A549 (cell line): ENCODE measurements around the gene SSPN.

Source experiments
- ESRRA ChIP-seq: fragments of 150-350 bp; IDR thresholded peaks from 2 replicates; pipeline ENCODE4 v1.6.1; 2014; ENCODE audit warnings: mild to moderate bottlenecking, low read length, borderline replicate concordance
- HDAC2 ChIP-seq: fragments of 200-600 bp; sonication (generic); IDR thresholded peaks from 2 replicates; pipeline ENCODE4 v1.6.1; 2016
- POLR2A ChIP-seq: IDR thresholded peaks from 2 replicates; pipeline ENCODE4 v1.6.1; 2012; ENCODE audit warnings: mild to moderate bottlenecking, low read length
- RAD21 ChIP-seq, 2 experiments: fragments of >200 bp in 1 of 2; sonication (Bioruptor Twin) in 1 of 2; formaldehyde crosslinking in 1 of 2; IDR thresholded peaks in 1 of 2; conservative IDR thresholded peaks in 1 of 2; 2 replicates in 1 of 2; 3 replicates in 1 of 2; pipeline ENCODE4 v1.6.1; 2012 to 2018; ENCODE audit warnings: inconsistent platforms in 1 of 2
- RCOR1 ChIP-seq: fragments of 150-350 bp; IDR thresholded peaks from 2 replicates; pipeline ENCODE4 v1.6.1; 2014; ENCODE audit warnings: antibody characterized with exemption, low read length, low read depth
- REST ChIP-seq: fragments of 200-600 bp; sonication (generic); IDR thresholded peaks from 2 replicates; pipeline ENCODE4 v1.6.1; 2016; ENCODE audit warnings: antibody characterized with exemption, mild to moderate bottlenecking, moderate library complexity
- TF ChIP-seq, protein P1 (sequence below): fragments of >200 bp; sonication (Bioruptor Twin); formaldehyde crosslinking; IDR thresholded peaks from 3 replicates; pipeline ENCODE4 v1.5.1; 2016

DNA sequence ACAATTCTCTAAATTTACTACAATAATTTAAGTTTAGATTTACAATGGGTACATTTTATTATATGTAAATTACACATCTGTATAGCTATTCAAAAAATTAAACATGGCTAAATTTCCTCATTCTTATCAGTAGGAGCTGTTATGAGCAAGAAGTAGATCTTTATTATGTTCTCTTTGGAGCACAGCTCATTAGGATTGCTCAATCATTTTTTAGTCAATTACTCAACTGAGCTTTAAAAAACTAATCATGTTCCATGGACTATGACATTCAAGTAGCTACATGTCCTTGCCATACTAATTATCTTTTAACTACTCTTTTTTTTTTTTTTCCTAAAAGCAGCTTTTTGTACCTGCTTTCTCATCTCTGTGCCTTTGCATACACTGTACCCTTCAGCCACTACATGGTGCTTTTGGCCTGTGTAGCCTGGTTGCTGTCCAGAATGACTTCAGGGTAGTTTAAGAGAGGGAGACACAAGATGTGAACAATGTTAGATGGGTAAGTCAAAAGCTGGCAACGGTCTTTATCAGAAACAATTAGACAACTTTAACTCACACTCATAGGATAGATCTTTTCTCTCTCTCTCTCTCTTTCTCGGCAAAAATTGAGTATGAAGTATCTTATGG, 69.0 kb downstream of the SSPN start:
- TF ChIP-seq, protein P1, sequence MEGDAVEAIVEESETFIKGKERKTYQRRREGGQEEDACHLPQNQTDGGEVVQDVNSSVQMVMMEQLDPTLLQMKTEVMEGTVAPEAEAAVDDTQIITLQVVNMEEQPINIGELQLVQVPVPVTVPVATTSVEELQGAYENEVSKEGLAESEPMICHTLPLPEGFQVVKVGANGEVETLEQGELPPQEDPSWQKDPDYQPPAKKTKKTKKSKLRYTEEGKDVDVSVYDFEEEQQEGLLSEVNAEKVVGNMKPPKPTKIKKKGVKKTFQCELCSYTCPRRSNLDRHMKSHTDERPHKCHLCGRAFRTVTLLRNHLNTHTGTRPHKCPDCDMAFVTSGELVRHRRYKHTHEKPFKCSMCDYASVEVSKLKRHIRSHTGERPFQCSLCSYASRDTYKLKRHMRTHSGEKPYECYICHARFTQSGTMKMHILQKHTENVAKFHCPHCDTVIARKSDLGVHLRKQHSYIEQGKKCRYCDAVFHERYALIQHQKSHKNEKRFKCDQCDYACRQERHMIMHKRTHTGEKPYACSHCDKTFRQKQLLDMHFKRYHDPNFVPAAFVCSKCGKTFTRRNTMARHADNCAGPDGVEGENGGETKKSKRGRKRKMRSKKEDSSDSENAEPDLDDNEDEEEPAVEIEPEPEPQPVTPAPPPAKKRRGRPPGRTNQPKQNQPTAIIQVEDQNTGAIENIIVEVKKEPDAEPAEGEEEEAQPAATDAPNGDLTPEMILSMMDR, result no peak
- TF ChIP-seq ESRRA, result no peak
- TF ChIP-seq POLR2A, result no peak
- no peak for TF ChIP-seq RAD21 (conservative IDR thresholded peaks at IDR 0.05 in 1 of 2, IDR thresholded peaks at IDR 0.05 in 1 of 2)
- TF ChIP-seq RCOR1, result no peak
- TF ChIP-seq HDAC2, result no peak
- TF ChIP-seq REST, result no peak
